NOMO-1 treated with DMSO at 0.1 percent for 48 hours (cell line): ENCODE data around the gene SUGCT.

Experiments
- DNase-seq: peaks from one replicate; lab custom pipeline; 2025; ENCODE audit not compliant: unreplicated experiment; lab: John Stamatoyannopoulos, UW

SUGCT gene

GRCh38 chr7:40887099-40887498, 752.3 kb downstream of the SUGCT start:
- no peak for DNase-seq

GRCh38 chr7:40888499-40888898, 753.7 kb downstream of the SUGCT start:
- no peak for DNase-seq

- DNase-seq: no peak
Measured at GRCh38 chr7:40889099-40889498, 754.3 kb downstream of the SUGCT start.

GRCh38 chr7:40889539-40889938, 754.7 kb downstream of the SUGCT start:
- no peak for DNase-seq

GRCh38 chr7:40890088-40890692, 755.4 kb downstream of the SUGCT start:
- no peak for DNase-seq

GRCh38 chr7:40891232-40891631, 756.4 kb downstream of the SUGCT start:
- no peak for DNase-seq

GRCh38 chr7:40899151-40899550, 764.3 kb downstream of the SUGCT start:
- no peak for DNase-seq

- DNase-seq: no peak
Measured at GRCh38 chr7:40899636-40900507, 765.1 kb downstream of the SUGCT start.

- no peak for DNase-seq
Measured at GRCh38 chr7:40903872-40904271, 769.1 kb downstream of the SUGCT start.

- no peak for DNase-seq
Measured at GRCh38 chr7:40907286-40907685, 772.5 kb downstream of the SUGCT start.

- no peak for DNase-seq
Measured at GRCh38 chr7:40909346-40909980, 774.7 kb downstream of the SUGCT start.
